Activated CD4-positive, CD25-positive, alpha-beta regulatory T cell treated with anti-CD3 and anti-CD28 coated beads, Interleukin-2, amount 50 U/mL, for 16 hours (primary cell): ENCODE measurements around the gene MND1.
A peak's percentile ranks its signal among the peaks of the same experiment; 100 is the strongest.

Source experiments
- DNase-seq: peaks from one replicate; pipeline ENCODE4 v3.0.0-alpha.2; 2020; ENCODE audit warnings: low read depth, low spot score

The MND1 gene, protein sequence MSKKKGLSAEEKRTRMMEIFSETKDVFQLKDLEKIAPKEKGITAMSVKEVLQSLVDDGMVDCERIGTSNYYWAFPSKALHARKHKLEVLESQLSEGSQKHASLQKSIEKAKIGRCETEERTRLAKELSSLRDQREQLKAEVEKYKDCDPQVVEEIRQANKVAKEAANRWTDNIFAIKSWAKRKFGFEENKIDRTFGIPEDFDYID

DNA sequence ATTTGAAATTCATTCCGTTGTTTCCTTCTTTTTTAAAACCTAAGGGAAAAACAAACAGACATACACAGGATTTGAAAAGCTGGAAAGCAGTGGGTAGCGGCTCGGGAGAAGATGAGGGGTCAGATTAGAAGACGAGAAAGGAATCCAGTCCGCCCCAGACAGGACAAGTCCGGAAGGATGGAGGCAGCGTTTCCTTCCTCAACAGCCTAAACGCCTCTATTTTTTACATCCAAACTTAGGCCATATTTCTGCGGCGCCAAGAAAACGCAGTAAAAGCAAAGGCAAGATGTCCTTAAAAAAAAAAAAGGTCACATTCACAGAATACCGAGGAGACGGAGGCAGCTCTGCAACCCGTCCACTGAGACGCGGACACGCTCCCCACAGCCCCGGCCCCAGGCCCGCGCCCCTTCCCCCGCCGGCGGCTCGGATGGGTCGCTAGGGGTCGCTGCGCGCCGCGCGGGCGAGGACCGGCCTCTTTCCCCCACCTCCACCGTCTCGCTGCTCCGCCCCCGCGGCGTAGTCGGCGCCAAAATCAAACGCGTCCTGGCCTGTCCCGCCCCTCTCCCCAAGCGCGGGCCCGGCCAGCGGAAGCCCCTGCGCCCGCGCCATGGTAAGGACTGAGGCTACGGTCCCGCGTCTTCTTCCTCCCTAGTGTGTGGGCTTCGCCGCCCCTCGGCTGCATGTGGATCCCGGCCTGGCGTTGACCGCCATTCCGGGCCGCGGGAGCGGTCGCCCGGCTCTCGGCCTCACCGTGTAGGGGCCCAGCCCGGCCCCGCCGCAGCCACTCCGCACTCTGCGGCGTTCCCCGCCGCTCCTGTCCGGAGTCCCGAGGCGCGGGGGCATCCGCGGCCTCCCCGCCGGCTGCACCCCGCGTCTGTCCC is at the start of gene MND1:
Gene MND1 (plus strand): TSS at position 558 of the 881 bp plus-strand sequence. CDS start 50 bp downstream, at position 608.
- peak; percentile 81 for DNase-seq

DNA sequence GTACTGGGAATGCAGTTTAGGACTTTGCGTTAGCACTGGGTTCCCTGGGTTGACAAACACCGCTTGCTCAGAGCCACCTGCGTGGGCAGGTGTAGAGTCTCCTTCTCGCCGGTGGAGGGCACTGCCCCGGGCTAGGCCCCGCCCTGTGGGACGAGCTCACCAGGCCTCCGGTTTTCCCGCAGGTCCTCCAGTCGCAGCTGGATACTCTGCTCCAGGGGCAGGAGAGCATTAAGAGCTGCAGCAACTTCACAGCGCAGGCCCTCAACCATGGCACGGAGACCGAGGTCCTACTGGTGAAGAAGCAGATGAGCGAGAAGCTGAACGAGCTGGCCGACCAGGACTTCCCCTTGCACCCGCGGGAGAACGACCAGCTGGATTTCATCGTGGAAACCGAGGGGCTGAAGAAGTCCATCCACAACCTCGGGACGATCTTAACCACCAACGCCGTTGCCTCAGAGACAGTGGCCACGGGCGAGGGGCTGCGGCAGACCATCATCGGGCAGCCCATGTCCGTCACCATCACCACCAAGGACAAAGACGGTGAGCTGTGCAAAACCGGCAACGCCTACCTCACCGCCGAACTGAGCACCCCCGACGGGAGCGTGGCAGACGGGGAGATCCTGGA is 49.2 kb upstream of the MND1 start:
- no peak for DNase-seq

DNA sequence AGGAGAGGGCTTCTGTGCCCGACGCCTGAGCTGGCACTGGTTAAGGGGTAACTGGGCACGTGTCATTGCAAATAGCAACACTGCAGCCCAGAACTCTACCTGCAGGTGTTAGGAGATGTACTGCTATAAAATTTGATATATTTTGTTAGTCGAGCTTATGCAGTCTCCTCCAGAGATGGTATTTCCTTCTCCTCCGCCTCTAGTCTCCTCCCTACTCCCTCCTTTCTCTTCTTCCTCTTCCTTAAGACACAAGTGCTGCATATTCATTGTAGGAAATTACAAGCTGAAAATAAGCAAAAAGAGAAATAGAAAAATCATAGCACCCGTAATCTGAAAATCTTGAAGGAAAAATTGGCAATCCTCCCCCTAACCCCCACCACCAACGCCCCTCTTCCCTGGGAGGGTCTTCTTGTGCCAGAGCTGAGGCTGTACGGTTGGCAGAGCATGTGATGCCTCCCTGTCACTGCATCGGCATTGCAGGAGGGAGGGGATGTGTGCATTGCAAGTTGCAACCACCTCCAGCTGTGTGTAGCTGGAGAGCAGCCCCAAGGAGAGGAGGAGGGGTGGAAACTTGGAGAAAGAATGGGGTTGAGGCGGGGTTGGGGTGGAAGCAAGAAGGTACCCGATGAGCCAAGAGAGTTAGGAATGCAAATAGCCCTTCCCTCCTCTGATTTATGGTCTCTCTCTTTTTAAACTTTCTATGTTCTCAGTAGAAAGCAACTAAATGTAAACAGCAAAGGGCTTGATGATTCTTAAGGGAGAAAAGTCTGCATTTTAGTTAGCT is 48.3 kb upstream of the MND1 start:
- no peak for DNase-seq

DNA sequence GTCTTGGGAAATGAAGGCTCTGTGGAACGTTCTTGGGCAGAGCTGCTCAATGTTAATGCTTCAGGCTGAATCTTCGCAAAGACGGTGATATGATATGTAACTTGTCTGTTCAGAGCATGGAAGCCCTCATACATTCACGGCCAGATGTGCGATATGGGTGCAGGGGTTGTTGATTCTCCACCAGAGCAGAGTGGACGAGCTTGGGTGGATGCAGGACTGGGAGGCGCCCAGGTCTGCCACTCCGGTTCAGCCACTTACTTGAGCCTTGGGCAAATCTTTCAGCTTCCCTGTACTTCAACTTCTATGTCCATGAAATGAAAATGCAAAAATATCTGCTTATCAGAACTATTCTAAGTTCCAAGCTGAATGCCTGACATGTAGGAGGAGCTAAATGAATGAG is 47.4 kb upstream of the MND1 start:
- DNase-seq, result no peak

DNA sequence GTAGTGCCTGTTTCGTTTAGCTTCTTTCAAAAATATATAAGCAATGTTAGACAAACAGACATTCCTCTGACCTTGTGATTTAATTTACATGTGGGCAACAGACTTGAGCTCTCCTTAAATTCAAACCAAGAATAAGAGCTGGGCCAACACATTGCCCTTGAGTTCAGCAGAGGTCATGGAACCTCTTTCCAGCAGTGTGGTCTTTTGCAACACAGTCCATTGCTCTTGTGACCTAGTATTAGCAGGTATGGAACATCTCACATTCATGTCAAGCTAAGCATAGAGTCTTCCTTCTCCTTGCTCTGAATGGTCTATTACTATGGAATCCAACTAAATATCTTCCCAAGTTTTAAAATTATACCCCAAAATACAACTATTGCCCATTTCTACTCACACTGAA is 33.7 kb upstream of the MND1 start:
- no peak for DNase-seq

DNA sequence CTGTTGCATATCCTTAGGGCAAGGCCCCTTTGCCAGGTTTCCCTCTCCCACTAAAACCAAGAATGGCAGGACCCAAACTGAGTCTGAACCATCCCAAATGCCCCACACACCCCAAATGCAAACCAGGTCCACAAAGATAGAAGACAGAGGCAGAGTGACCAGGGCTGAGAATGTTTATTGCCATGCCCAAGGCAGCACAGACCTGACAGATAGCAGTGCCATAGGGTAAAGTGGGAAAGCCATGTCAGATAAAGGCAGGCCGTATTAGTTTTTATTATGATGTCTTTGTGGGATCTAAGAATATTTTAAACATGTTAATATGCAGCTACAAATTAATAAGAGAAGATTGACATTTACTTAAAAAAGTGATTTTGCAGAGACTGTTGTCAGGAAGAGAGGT is 29.6 kb upstream of the MND1 start:
- no peak for DNase-seq

DNA sequence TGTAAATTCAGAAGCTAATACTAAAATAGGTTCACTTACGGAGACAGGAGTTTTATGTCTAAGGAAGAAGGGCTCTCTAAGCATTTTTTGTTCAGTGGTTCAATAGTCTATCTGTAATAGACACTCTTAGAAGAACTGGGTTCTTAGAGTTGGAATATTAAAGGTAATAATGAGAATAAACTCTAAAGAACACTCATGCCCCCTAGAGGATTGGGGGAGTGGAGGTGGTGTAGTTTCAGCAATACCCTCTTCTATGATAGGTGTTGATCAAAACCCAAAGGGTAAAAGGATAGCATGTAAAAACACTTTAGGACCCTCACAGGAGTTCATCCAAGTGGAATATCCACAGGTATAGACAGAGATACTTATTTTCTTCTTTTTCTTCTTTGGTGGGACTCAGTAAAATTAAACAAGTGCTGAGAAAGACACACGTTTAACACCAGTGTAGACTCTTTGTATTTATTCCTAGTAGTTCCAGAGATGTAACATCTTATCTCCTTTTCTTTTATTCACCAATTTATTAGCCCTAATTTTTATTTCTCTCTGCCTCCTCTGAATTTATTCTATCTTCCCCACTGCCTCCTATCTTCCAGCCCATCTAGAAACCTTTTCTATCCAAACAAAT is 25.7 kb upstream of the MND1 start:
- no peak for DNase-seq

DNA sequence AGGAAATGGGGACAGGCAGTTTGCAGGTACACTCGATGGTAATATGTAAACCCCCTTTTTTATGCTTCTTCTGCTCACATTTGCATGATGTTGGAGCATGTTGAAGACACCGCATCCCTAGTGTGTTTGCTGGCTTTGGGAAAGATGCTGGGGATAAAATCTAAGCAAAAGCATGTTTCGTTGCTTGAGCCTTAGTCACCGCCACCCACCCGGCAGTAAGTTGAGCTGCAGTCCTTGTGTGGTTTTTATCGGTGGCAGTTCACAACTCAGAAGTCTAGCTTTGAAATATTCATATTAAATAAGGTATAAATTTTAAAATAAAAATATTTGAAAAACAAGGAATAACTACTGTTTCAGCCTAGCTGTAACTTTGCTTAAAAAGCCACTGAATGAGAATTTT is 21.7 kb upstream of the MND1 start:
- DNase-seq, result no peak

DNA sequence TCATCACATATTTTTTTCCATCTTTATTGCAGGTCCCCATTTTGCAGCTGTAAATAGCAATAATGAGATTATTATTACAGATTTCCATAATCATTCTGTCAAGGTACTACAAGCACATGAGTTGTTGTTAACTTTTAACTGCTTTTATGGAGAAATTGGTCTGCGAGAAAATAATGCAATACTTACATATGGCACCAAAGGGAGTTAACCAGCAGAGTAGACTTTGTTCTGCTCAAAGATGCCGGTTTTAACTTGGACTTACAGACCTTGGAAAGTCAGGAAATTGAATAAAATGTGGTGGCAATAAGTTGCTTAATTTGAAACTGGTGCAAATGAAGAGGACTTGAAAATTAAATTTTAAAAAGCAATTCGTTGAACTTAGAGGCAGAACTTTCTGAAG is 20.4 kb upstream of the MND1 start:
- DNase-seq, result no peak

DNA sequence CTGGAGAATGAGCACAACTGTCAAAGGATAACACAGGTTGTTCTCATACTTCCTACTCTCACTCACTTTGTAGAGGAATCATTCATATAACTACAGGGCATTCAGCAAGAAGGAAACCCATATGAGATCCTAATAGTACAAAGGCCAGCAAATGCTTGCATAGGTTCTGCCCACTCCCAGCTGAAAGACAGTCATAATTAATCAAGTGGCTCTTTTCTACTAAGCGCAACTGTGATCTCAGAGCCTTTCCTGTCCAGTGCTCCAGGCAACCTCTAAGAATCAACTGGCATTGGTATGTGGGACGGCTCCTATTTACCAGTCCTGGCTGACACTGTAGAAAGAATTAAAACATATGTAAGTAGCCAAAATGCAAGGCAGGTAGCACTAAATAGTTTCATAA is 18.9 kb upstream of the MND1 start:
- no peak for DNase-seq

DNA sequence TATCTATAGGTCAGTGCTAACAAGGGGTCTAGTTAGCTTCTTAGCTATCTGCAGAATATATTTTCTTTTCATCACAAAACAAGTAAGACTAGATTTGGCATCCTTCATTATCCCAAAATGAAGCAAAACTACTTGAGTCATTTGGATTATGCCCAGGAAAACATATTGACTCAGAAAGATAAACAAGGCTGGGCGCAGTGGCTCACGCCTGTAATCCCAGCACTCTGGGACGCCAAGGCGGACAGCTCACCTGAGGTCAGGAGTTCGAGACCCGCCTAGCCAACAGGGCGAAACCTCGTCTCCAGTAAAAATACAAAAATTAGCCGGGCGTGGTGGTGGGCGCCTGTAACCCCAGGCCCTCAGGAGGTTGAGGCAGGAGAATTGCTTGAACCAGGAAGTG is 18.0 kb upstream of the MND1 start:
- DNase-seq, result no peak

DNA sequence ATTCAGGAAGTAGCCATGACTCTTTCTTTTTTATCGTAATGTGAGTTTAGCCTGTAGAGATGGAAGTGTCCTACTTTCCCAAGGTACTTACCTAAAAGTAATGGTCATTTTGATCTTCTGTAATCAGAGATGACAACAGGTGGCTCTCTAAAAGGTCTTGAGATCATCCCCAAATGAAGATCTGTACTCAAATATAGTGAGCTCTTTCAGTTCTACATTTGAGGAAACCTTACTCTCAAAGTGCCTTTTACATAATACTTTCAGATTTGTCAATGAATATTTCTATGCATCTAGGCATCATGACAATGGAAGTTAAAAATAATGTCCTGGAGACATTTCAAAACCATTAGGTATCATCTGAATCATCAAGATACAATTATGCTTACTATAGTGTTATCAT is 17.2 kb upstream of the MND1 start:
- no peak for DNase-seq

DNA sequence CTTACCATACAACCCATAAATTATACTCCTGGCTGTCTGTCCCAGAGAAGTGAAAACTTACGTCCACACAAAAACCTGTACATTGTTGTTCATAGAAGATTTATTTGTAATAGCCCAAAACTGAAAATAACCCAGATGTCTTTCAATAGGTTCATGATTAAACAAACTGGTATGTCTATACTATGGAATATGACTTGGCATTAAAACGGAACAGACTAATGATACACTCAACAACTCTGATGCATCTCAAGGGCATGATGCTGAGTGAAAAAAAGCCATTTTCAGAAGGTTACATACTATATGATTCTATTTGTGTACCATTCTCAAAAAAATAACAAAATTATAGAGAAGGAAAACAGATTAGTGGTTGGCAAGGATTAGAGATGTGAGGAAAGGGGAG is 11.6 kb upstream of the MND1 start:
- DNase-seq, result no peak

DNA sequence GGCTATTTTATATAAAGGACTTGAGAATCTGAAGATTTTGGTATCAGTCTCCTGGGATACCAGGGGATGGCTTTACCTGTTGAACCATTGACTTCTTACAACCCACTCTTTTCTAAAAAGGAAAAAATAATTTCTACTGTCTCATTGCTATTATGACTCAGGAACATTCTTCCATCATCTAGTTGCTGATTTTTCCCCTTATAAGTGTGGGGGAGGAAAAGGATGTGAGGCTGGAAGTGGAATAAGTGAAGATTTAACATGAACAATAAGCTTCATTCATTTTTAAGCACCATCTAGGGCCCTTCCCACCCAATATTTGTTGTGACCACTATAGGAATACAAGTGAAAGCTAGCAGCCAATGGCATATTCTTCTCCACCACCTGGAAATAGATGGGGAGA is 10.6 kb upstream of the MND1 start:
- DNase-seq, result no peak

DNA sequence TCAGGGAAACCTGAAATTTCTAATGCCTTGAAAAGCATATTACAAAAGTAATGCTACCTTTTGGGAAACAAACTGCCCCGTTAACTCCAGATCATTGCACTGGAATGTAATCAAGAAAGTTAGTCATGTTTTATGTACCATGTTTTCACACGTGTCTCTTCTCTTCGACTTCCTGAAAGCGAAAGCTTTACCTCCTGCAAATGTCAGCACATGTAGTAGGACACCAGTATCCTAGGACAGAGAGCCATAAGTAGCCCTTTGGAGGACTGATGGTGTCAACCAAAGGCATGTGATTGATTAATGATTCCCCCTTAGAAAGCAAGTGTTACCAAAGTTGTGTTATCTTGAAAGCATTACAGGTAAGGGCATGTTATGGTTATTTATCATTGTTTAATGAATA is 8.8 kb upstream of the MND1 start:
- no peak for DNase-seq

DNA sequence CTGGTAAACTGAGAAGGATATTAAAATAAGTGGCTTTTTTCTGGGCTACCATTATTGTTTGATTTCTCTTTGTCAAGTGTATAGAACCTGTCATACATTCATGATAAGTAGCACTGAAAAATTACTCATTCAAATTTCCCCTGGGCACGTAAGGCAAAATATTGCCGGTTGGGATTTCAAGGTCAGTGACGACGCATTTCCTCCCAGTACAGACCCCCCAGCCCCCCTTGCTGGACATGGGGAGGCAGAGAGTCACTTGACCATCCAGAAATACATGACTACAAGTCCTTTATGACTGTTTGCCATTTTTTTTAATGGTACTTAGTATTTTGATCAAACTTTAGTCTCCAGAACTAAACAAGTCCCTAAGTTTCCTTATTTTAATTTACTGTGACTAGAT is 6.8 kb upstream of the MND1 start:
- DNase-seq, result no peak

DNA sequence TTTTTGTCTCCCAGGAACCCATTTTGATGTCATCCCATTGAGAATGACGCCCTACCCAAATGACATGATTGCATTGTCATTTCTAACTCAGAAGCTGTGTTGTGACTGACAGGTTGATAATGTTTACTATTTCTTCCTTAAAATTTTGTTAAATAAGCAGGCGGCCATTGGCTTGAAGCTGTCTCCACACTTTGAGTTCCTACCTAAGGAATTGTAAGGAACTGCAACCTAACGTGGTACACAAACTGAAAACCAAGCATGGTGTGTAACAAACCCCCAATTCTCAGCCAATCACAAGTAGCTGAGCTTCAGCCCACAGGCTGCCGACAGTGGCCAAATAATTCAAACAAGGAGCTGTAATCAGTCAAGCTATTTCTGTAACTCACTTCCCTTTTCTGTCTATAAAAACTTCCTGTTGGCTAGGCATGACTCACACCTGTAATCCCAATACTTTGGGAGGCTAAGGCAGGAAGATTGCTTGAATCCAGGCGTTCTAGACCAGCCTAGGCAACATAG is 2.9 kb upstream of the MND1 start:
- no peak for DNase-seq

DNA sequence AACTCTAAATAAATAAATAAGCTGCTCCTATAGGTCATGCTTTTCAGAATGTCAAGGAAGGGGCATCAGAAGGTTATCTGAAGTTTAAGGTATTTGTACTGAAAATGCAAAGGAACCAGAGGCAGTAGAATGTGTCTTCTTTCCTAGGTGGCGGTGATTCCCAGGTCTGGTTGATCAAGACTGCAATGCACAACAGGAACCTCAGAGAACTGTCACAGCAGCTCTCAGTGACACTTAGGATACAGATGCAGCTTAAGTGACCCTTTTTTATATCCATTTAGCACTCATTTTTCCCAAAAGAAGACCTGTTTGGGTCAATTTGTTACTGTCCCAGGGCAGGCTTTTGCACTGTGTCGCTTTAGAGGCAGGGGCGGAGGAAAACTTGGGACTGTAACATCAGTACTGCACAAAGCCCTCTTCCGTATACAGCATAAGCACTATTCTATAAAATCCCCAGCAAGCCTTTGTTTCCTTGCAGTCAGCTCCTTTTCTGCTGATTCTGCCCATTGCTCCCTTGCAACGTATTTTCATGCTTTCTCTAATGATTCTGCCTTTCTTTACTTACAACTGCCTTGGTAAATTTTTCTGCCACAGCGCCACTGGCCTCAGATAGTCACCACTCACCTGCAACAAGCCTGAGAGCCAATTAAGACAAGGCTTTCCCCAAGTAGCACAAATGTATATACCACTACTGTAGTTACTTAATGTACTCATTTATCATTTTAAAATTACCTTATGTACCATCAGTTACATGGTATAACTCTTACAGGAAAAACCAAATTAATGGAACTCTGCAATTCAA is 1.5 kb upstream of the MND1 start:
- DNase-seq, result no peak

DNA sequence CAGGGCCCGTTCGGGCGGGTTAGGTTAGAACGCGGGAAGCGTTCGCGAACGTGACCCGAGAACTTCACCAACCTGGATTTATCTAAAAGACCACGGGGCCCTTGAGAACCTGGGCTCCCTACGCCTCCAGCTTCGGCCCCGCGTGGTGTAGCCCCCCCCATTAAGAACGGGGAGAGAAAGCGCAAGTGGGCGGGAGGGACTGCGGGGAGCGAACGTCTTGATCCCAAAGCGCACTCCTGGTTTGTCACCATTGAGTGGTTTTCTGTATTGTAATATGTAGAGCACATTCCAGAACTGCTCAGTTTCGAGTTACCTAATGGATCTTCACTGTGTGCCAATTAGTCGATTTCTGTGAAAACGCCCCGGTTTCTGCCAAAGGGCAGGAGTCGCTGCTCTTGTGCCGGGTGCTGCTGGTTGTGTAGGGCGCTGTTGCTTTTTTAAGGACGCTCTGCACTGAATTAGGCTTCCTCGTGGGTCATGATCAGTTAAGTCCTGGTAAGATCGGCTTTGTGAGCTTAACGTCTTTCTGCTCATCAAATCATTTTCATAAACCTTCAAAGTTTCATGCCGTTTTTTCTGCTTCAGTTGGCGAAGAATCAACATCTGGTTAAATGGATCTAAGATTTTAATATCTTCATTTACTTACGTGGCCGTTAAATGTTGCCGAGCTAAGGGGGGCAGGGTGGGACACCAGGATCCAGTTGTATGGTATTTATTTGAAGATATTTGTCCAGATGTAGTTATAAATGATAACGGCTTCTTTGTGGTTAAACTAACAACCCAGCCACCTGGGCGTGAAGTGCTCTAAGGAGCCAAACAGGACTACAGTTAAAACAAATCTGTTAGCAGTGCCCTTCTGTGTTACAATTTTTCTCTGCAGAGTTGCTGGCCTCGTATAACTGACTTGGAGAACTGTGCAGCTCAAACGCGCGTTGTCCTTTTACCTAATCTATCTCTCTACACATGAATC is 809 bp downstream of the MND1 start:
- peak; percentile 16 for DNase-seq
